Endothelial cell of umbilical vein (primary cell): ENCODE measurements around the gene TUBGCP2. TPM values are rescaled to one million over a fixed set of nuclear protein-coding genes. Genes with fewer than 3 reads are reported as not detected.

ENCODE experiments used
- BruUV-seq: library from RNA; stranded (reverse); fragments of 400-500 nt; replicated peaks from 2 replicates; lab custom pipeline; 2021; lab: Mats Ljungman, UMichigan
- CTCF ChIA-PET: fragments of 300-600, 350-600 bp; sonication (Branson Sonifier 250); formaldehyde crosslinking; loops from one replicate; lab custom pipeline; 2021; ENCODE audit warnings: antibody characterized with exemption, inconsistent platforms; lab: Charles Lee
- POLR2A ChIA-PET: fragments of 300-600, 350-600 bp; sonication (Branson Sonifier 250); formaldehyde crosslinking; loops from one replicate; lab custom pipeline; 2021; ENCODE audit warnings: antibody characterized with exemption, inconsistent platforms; lab: Charles Lee
- DNase-seq: peaks from one replicate; pipeline ENCODE4 v3.0.0-alpha.2; 2011; ENCODE audit warnings: low read depth, low spot score
- FAIRE-seq: peaks from 2 replicates; lab custom pipeline; 2011; peaks lifted over from hg19 to GRCh38; lab: Jason Lieb, UNC
- H2AFZ ChIP-seq: 2 replicates; pipeline ENCODE4 v1.6.0; 2012; ENCODE audit warnings: low read depth, low read length, control low read depth, inconsistent platforms
- H3K27ac ChIP-seq: 2 replicates; pipeline ENCODE4 v1.5.1; 2011; ENCODE audit warnings: low read depth, mild to moderate bottlenecking, control low read depth, low read length, moderate library complexity; ENCODE audit not compliant: insufficient read depth
- H3K27me3 ChIP-seq, 2 experiments: 2 replicates each; pipeline versions ENCODE4 v1.6.0 to v1.6.1; 2011; ENCODE audit warnings: low read length in 2 of 2, mixed read lengths in 1 of 2; ENCODE audit not compliant: control insufficient read depth in 2 of 2, insufficient read depth in 2 of 2
- H3K36me3 ChIP-seq, 2 experiments: 2 replicates in 1 of 2; 3 replicates in 1 of 2; pipeline ENCODE4 v1.5.1; 2011; ENCODE audit warnings: low read length in 2 of 2, mild to moderate bottlenecking in 1 of 2, moderate library complexity in 1 of 2; ENCODE audit not compliant: control insufficient read depth in 2 of 2, insufficient read depth in 2 of 2; ENCODE audit errors: extremely low read depth in 1 of 2
- H3K4me1 ChIP-seq: 3 replicates; pipeline ENCODE4 v1.5.1; 2011; ENCODE audit warnings: mild to moderate bottlenecking, low read length; ENCODE audit not compliant: control insufficient read depth, insufficient read depth; ENCODE audit errors: extremely low read depth
- H3K4me2 ChIP-seq: 2 replicates; pipeline ENCODE4 v1.6.1; 2011; ENCODE audit warnings: low read length, control low read depth, mixed read lengths; ENCODE audit not compliant: insufficient read depth
- H3K4me3 ChIP-seq, 3 experiments: fragments of 200-600 bp in 1 of 3; sonication (generic), shearing (Covaris generic) in 1 of 3; replicated peaks in 1 of 3; 2 replicates each; pipeline ENCODE4 v1.5.1; 2011 to 2016; ENCODE audit warnings: control low read depth in 3 of 3, low read length in 3 of 3, mild to moderate bottlenecking in 2 of 3, inconsistent platforms in 1 of 3, low read depth in 1 of 3, moderate library complexity in 1 of 3; ENCODE audit not compliant: insufficient read depth in 1 of 3
- H3K79me2 ChIP-seq: 2 replicates; pipeline ENCODE4 v1.6.0; 2012; ENCODE audit warnings: low read length, inconsistent platforms; ENCODE audit not compliant: control insufficient read depth, insufficient read depth
- H3K9ac ChIP-seq: replicated peaks from 2 replicates; pipeline ENCODE3; 2011; ENCODE audit warnings: low read length, control low read depth; ENCODE audit not compliant: insufficient read depth; ENCODE audit errors: extremely low read depth
- H3K9me1 ChIP-seq: replicated peaks from 3 replicates; pipeline ENCODE4 v1.6.0; 2011; ENCODE audit warnings: mild to moderate bottlenecking, low read length; ENCODE audit not compliant: control insufficient read depth, insufficient read depth; ENCODE audit errors: extremely low read depth
- H3K9me3 ChIP-seq: replicated peaks from 2 replicates; pipeline ENCODE4 v1.5.1; 2012; ENCODE audit warnings: low read length, inconsistent platforms; ENCODE audit not compliant: control insufficient read depth, insufficient read depth
- H4K20me1 ChIP-seq: replicated peaks from 2 replicates; pipeline ENCODE3; 2011; ENCODE audit warnings: mild to moderate bottlenecking, low read length; ENCODE audit not compliant: control insufficient read depth, insufficient read depth; ENCODE audit errors: extremely low read depth
- CTCF ChIP-seq, 2 donors: IDR thresholded peaks; 1 replicate in 1 of 2; 2 replicates in 1 of 2; pipeline ENCODE4 v1.5.1; 2011; ENCODE audit warnings: low read length in 2 of 2, mild to moderate bottlenecking in 2 of 2, moderate library complexity in 2 of 2, control low read depth in 1 of 2, inconsistent platforms in 1 of 2, low read depth in 1 of 2; ENCODE audit not compliant: insufficient read depth in 1 of 2; ENCODE audit errors: extremely low read depth in 1 of 2
- EZH2 ChIP-seq: IDR thresholded peaks from 2 replicates; pipeline ENCODE4 v1.6.1; 2012; ENCODE audit warnings: borderline replicate concordance, low read depth, mild to moderate bottlenecking, moderate library complexity, low read length, inconsistent platforms; ENCODE audit not compliant: severe bottlenecking
- FOS ChIP-seq: IDR thresholded peaks from 2 replicates; pipeline ENCODE4 v1.6.1; 2011; ENCODE audit warnings: mild to moderate bottlenecking, low read length, moderate library complexity, borderline replicate concordance; ENCODE audit not compliant: insufficient read depth
- GATA2 ChIP-seq: IDR thresholded peaks from 2 replicates; pipeline ENCODE4 v1.7.0; 2011; ENCODE audit warnings: low read depth, mild to moderate bottlenecking, moderate library complexity, mixed read lengths, low read length; ENCODE audit not compliant: insufficient read length, insufficient read depth
- JUN ChIP-seq: IDR thresholded peaks from 2 replicates; pipeline ENCODE4 v1.6.1; 2011; ENCODE audit warnings: borderline replicate concordance, low read depth; ENCODE audit not compliant: insufficient read length, insufficient read depth
- MAX ChIP-seq: IDR thresholded peaks from 2 replicates; pipeline ENCODE4 v1.6.1; 2011; ENCODE audit not compliant: insufficient read depth, insufficient read length
- MYC ChIP-seq: IDR thresholded peaks from one replicate; pipeline ENCODE4 v1.6.1; 2011; ENCODE audit warnings: mild to moderate bottlenecking, low read depth, low read length
- POLR2A ChIP-seq: IDR thresholded peaks from 2 replicates; pipeline ENCODE4 v1.6.1; 2012; ENCODE audit warnings: low read depth, mild to moderate bottlenecking, control low read depth, low read length
- POLR2AphosphoS5 ChIP-seq: IDR thresholded peaks from 2 replicates; pipeline ENCODE4 v1.6.1; 2012; ENCODE audit warnings: low read depth, mild to moderate bottlenecking, control low read depth, low read length, moderate library complexity; ENCODE audit not compliant: insufficient read depth
- dilution Hi-C: fragments of 300-500 bp; cut with MboI; formaldehyde crosslinking; loops from one replicate; pipeline ENCODE4 v1.15.0; 2019; ENCODE audit warnings: low sequenced_read_pairs; ENCODE audit not compliant: extremely low pct_ligation_motif_present
- intact Hi-C: fragments of 100-400 bp; cut with micrococcal nuclease; formaldehyde crosslinking; loops from one replicate; pipeline ENCODE4 v1.10.0; 2022
- polyA plus RNA-seq, 4 experiments: library from polyadenylated mRNA; depleted of rRNA in 3 of 4; stranded (reverse) in 3 of 4; unstranded in 1 of 4; fragments of >200 nt; gene quantifications; 2 replicates each; pipeline versions ENCODE4 v1.2.1 to v1.2.3, GENCODE V29; 2011 to 2012; ENCODE audit warnings: missing spikeins in 1 of 4
- total RNA-seq: library from RNA; stranded (reverse); gene quantifications from 2 replicates; pipeline ENCODE4 v1.2.3, GENCODE V29; 2021

TUBGCP2 gene
- total and polyA plus RNA-seq, 2 donors (not counting 3 experiments of a cell fraction or from before 2014, with no cell fraction given) = 37.1 to 53.1 TPM

DNA sequence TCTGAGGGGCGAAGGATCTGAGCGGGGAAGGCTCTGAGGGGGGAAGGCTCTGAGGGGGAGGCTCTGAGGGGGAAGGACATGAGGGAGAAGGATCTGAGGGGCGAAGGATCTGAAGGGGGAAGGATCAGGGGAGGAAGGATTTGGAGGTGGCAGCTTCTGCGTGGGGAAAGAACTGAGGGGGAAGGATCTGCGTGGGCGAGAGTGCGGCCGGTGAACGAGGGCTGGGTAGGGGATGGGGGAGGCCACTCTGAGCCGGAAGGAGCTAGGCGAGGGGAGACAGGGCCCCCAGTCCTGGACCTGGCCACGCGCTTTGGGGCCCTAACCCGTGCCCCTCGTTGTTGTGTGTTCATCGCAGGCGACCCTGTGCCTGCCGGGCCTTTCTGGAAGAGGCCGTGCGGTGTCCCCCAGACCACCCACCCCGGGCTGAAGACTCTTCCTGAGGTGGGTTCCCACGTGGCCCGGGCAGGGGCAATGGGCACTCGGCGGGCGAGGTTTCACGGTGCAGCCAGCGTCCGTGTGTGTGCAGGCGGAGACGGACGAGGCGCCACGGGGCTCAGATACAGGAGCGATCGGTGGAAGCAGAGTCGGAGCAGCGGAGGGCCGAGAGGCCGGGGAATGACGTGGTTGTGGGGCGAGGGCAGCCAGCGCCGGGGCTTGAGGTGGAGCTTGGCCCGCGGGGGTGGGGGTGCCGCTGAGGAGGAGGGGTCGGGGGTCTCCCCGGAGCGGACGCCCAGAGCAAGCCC, 26.0 kb upstream of the TUBGCP2 start:
- Histone ChIP-seq H3K4me2 (peak overlapping the region; percentile 25), H3K4me1 (peaks cover 2% of the 10 kb centered on the region), H2AFZ (no peak overlapping the region), H3K9me1 (no peaks in the 10 kb centered on the region), H3K27me3 (peaks cover 19 to 43% of the 10 kb centered on the region in 2 experiments), H3K4me3 (peak overlapping the region in 2 of 3 experiments; percentile 13 to 14), H4K20me1 (no peaks in the 10 kb centered on the region), H3K79me2 (no peaks in the 10 kb centered on the region), H3K9me3 (no peaks in the 10 kb centered on the region), H3K9ac (no peak overlapping the region), H3K27ac (no peak overlapping the region), H3K36me3 (no peaks in the 10 kb centered on the region)
- intact Hi-C loops = no loop called here
- TF ChIP-seq JUN (no peak), MAX (no peak), MYC (no peak), GATA2 (no peak), POLR2AphosphoS5 (no peak), CTCF (IDR thresholded peaks at IDR 0.05; ENCODE audit: extremely low read depth in 1 of 2, insufficient read depth in 1 of 2, low read depth in 1 of 2, low read length in 2 of 2) (no peak), EZH2 (no peak), FOS (no peak), POLR2A (no peak)
- CTCF ChIA-PET = no interaction called here
- DNase-seq (no peak), FAIRE-seq (no peak)
- no TSS peak for BruUV-seq
- POLR2A ChIA-PET = interaction anchor here (0.6 kb wide), 1 partner anchor 19 kb away, joined by 5 read pairs; no protein-coding TSS in a partner anchor
- dilution Hi-C loops = no loop called here
